NCI-H2196 (cell line): ENCODE data around the gene ABTB2.
"Not testable (repeated sequence)": the region's sequence is repeated elsewhere in the genome, so short reads cannot be mapped to it uniquely, and the experiment has no call there.

ENCODE experiments used
- DNase-seq: peaks from one replicate; lab custom pipeline; 2025; ENCODE audit not compliant: unreplicated experiment; lab: John Stamatoyannopoulos, UW

ABTB2 gene

DNA sequence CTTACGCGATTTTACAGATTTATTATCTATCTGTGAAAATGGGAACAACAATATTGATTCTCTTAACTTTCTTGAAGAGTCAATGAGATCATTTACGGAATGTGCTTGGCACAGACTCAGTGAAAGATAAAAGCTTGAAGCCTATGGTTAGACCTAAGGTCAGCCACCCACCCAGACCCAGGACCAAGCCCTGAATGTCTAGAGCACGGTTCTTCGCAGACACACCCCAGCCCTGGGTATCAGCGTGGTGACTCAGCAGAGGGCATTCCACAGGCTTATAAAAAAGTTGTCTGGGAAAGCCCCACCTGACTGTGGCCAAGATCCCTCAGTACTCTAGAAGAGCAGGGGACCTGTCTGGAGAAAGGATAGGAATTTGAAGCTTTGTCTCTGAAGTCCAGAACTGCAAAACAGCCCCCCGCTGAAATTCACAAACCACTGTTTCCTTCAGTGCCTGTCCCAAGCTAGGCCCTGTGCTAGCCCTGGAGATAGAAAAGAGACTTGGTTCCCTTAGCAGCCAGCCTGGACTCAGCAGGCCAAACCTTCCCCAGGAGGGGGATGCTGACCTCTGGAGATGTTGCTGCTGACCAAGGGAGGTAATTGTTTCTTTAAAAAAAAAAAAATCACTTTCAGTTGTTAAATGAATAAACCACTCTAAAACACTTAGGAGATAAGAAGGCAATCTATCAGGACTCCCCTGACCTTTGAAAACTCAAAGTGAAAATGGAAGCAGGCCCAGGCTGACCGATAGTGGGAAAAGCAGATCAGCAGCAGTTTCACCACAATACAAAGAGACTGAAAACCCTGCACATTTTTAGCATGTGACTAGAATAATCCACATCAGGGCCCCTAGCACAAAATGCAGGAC is 114.0 kb downstream of the ABTB2 start:
- no peak for DNase-seq

DNA sequence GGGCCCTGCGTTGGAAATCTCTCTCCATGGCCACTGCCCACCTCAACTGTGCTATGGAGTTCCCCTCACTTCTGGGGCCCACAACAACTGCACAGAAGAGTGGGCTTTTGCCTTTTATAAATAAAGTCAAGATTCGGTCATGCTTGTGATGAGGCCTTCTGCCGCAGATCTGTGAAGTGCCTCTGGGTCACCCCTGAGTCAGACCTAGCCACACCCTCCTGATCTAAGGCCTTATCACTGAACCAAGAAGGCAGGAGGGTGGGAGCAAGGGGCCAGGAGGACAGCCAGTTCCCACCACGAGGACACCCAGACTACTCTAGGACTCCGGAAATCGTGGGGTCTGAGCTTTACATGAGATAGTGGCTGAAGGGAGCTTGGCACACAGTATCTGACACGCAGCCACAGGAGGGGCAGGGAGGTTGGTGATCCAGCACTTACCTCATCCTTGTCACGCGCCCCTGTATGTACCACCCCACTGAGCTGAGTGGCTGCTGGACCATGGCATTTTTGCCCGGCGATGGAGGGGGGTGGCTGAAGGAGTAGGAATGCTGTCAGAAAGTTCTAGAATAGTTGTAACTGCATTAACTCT is 115.7 kb downstream of the ABTB2 start:
- no peak for DNase-seq

DNA sequence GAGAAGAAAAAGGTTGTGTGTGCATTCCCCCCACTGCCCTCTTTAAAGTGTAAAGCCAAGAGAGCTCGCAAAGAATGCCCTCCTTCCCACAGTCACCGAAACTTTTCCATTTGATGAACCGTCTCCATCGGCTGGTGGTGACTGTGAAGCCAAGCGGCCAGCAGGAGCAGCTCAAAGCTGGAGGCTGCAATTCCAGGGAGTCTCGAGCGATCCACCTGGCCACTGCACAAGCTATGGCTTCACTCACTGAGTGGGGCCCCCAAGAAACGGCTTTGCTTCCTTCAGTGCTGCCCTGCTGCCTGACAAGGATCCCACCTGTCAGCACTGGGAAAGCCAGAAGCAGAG is 117.7 kb downstream of the ABTB2 start:
- DNase-seq: no peak

DNA sequence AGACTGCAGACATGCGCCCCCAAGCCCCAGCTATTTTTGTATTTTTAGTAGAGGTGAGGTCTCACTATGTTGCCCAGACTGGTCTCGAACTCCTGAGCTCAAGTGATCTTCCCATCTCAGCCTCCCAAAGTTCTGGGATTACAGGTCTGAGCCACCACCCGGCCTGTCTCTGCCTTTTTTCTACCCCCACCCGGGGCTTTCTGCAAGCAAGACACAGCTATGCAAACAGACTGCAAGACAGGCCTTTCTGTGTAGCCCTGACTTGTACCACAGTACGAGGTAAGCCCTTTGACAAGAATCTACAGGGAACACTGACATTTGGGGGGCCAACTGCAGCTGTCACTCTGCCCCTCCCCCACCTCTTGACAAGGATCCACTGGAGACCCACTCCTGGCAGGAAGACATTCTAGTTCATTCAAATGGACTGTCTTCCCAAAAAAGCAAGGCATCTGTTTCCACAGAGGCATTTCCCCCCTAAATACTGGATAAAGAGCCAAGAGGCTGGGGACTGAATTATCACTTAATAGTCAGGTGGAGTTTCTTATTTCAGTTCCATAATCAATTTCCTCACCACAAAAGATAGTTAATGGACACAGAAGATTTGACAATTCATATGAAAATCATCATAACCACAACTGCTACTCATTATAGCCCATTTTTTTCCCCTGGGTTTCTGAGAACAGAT is 118.2 kb downstream of the ABTB2 start:
- no peak for DNase-seq

DNA sequence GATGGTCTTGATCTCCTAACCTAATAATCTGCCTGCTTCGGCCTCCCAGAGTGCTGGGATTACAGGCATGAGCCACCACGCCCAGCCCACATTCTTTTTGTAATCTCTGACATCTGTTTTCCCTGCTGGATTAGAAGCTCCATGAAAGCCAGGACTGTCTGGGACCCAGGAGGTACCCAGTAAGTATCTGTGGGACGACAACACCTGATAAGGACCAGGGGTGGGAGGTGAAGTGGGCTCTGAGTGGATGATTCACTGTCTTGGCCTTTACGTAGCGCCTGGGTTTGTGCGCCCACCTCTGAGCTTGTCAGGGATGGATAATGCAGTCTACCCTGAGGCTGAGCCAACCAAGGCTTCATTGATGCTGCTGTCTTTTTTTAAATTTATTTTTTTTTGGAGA is 118.8 kb downstream of the ABTB2 start:
- DNase-seq: no peak

DNA sequence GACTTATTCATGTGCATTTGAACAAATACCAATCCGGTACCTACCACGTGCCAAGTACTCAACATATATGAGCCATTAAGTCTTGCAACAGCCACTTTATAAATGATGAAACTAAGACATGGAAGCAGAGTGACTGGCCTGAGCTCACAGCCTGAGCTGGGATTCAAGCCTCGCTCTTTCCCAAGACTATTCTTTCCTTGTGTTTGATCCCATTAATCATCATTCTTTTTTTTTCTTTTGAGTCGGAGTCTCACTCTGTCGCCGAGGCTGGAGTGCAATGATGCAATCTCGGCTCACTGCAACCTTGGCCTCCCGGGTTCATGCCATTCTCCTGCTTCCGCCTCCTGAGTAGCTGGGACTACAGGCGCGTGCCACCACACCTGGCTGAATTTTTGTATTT is 119.3 kb downstream of the ABTB2 start:
- DNase-seq: no peak

DNA sequence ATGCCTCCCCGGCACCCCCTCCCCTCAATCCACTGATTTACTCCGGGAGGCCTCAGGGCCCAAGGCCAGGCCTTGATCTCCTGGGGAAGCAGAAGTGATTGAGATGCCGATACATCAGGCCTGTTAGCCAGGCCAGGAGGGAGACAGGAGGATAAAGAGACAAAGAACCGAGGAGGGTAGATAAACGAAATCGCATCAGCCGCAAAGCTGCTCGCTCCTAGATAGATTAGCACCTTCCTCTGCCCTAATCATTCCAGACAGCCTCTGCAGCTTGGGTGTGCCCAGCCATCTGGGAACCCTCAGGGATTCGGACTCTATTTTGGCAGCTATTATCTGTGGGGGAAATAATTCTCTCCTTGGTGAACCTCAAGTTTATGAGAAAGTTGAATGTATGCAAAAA is 121.2 kb downstream of the ABTB2 start:
- no peak for DNase-seq

DNA sequence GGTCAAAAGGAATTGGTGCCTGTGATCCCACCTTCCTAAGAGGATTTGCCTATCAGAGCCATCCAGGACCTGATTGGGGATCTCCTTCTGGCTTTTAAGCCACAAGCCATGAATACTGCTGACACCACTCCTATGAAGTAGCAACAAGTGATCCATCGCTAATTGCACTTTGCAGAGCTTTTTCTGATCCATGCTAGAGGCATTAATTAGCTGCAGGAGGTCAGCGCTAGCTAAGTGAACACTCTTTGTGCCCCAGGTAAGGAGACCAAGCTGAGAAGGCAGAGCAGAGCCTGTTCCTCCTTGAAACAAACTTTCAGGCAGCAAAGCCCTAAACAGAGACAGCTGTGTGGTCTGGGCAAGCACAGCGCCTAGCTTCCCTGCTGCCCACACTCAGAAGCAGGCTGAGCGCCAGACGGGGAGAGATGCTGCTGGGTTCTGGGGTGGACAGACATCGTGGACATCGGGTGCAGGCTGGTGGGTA is 122.2 kb downstream of the ABTB2 start:
- DNase-seq: no peak

DNA sequence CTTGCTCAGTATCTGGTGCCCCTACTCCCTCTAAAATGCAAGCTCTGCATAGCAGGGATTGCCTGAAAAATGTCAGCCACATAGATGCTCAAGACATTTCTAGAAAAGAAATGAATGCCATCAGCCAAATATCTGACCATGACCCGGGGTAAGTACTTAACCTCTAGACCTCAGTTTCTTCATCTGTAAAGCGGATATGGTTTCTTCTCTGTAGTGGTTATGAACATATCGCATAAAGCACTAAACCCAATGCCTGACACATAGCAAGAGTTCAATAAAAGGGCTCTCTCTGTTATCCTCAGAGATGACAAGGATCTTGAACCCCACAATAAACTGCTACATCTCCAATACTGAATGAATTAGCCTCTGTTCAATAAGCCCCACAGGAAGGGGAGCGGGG is 122.6 kb downstream of the ABTB2 start:
- no peak for DNase-seq

DNA sequence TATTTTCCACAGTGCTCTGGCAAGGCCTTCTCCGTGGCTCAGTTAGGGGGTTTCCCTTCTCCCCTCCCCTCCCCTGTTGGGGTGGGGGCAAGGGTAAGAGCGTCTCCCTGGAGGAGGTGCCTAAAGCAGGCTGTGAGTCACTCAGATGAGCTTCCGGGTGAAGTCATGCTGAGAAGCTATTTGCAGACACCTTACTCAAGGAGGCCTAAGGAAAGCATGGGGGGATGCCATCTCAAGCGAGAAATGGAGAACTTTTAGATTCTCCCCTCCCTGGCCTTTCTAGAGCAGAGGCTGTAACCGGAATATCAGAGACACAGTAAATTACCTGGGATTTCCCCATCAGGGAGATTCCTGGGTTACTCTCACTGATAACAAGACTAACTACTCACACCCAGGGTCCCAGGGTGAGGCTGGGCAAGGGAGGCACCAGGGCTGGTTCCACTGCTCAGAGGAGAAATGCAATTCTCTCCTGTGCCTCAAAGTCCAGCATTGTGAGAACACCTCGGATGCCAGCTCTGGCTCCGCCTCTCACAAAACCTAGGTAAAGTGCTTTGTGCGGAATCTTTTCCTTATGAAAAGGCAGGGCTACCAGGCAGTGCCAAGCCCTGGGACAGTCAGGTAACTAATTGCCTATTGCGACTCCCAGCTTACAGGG is 123.6 kb downstream of the ABTB2 start:
- DNase-seq: no peak

DNA sequence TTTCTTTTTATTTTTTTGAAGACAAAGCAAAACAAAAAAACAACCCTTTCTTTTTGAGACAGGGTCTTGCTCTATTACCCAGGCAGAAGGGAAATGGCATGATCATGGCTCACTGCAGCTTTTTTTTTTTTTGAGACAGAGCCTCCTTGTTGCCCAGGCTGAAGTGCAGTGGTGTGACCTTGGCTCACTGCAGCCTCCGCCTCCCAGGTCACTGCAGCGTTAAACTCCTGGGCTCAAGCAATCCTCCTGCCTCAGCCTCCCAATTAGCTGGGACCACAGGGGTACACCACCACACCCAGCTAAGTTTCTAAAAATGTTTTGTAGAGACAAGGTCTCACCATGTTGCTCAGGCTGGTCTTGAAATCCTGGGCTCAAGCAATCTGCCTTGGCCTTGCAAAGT is 124.6 kb downstream of the ABTB2 start:
- DNase-seq: no peak

DNA sequence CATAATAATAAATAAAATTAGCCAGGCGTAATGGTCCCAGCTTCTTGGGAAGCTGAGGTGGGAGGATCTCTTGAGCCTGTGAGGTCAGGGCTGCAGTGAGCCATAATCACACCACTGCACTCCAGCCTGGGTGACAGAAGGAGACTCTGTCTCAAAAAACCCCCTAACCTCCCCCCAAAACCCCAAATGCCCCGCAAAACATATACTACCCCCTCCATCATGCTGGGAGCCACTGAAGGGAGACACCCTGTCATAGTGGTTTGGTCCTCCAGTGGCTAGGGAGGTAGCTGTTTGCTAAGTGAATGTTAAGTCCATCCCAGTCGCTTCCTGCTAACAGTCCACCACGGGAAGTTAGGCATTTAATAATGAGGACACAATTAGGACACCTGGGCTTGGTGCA is 125.0 kb downstream of the ABTB2 start:
- no peak for DNase-seq

DNA sequence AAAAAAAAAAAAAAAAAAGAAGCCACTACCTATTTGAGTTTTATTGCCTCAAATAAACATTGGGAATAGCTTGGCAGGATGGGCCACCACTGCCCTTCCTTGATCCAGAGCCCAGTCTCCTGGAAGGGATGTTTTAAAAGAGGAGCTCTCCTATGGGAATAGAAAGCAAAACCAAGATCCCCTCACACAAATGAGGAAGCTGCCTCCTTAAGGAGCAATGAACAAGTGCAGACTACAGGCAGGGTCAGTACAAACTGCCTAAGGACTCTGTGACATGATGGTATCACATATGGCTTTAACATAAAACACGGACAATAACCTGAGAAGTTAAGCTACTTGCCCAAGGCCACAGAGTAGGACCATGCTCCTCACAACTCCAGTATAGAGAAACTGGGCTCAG is 131.6 kb downstream of the ABTB2 start:
- no peak for DNase-seq

DNA sequence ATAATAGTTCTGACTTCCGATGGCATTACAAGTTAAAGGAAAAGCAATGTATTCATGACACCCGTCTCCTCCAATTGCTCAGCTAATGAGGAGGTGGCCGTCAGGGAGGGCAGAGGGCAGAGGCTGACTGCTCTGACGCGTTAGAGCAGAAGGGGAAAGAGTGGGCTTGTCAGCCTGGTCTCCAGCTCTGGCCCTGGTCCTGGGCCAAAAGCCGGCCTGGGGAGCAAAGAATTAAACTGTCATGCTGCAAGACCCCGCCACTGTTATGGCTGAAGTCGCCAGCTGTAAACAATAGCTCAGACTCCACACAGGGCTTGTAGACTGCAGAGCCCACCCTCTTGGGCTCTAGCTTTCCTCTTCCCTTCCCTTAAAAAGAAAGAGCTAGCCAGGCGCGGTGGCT is 132.7 kb downstream of the ABTB2 start:
- DNase-seq: no peak

DNA sequence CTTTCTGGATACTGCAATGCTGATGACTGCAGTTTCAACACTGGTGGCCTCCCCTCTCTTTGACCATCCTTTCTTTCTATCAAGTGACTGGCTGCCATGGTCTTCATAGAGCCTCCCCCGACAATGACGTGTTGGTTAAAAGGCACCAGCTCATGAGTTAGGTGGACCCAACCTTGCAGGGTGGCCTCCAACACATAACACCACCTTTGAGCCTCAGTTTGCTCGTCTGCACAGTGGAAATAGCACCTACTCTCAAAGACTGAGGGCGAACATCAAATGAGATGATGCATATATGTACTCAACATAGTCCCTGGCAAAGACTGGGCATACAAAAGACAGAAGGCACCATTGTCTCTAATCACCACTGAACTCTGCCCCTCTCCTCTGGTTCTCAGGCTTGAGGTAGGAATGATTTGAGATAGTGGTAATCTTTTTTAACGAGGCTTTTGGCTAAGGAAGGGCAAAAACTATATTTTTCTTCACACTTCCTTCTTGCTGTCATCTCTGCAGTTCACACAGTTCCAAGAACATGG is 133.3 kb downstream of the ABTB2 start:
- DNase-seq: no peak

DNA sequence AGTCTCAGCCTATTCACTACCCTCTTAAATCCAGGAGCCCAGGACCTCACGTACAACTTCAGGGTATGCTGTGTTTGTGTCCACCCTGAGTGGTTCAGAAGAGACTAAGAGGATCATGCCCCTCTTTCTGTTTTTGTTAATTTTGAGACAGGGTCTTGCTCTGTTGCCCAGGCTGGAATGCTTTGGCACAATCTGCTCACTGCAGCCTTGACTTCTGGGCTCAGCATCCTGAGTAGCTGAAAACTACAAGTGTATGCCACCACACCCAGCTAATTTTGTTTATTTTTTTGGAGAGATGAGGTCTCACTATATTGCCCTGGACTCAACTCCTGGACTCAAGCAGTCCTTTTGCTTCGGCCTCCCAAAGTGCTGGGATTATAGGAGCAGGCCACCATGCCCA is 133.9 kb downstream of the ABTB2 start:
- DNase-seq: no peak

DNA sequence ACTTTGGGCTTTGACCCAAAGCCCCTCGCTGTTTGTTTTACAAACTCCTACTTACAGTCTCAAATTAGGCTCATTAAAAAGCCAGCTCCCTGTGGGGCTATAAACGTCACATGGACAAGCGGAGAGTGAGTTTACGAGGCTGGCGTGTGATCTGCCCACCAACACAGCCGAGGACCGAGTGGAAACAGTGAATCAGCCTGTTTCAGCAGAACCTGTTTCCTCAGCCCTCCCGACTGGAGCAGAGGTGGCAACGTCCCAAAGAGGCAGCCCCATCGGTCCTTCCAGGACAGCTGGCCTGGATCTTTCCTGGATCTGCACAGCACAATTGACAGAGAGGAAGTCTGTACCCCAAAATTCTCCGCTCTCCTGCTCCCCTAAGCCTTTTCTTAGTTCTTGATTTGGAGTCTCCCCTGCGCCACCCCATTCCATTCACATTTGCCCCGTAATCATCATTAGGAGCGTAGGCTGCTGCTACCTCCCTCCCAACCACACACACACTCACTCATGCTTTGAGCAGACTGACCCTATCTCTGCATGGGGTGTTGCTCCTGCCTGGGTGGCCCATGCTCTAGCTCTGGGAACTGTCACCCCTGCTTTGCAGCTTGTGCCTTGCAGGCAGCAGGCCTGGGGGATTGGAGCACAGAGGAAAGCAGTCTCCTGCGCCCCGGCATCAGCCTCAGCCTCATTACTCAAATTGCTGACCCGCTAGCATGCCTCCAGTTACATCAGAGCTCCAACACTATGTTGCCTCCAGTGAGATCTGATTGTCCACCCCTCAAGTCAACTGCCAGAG is 134.6 kb downstream of the ABTB2 start:
- DNase-seq: no peak

DNA sequence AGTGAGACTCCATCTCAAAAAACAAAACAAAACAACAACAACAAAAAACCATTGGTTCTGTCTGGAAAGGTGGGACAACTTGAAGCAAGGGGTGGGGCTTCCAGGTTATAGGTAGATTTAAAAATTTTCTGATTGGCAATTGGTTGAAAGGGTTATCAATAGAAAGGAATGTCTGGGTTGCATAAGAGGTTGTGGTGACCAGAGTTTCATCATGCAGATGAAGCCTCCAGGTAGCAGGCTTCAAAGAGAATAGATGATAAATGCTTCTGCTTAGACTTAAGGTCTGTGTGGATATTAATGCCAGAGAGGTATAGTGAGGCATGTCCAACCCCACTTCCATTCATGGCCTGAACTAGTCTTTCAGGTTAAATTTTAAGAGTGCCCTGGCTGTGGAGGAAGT is 135.8 kb downstream of the ABTB2 start:
- DNase-seq: no peak

DNA sequence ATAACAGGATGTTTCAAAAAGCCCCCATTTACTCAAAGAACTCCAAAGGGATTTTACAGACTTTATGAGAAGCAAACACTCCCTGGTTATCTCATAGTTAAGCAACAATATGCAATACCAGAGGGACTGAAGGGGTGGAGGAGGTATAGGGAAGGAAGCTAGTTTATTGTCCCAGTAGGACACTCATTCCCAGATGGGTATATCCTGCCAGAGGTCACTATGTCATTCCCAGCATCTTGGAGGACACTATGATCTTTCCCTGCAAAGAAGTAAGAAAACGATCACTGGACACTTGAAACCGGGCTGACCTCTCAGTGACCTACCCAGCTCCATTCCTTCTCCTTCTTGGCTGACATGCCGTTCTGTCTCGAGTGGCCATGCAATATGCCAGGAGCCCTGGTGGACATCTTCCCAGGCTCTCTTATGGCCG is 137.9 kb downstream of the ABTB2 start:
- DNase-seq: no peak

DNA sequence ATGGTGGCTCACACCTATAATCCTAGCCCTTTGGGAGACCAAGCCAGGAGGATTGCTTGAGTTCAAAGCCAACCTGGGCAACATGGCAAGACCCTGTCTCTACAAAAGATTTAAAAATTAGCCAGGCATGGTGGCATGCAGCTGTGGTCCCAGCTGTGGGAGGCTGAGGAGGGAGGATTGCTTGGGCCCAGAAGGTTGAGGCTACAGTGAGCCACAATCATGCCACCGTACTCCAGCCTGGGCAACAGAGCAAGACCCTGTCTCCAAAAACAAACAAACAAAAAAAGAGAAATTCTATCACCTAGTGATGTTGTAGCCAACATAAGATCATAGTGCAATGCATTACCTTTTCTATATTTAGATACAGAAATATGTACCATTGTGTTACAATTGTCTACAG is 138.5 kb downstream of the ABTB2 start:
- DNase-seq: no peak

DNA sequence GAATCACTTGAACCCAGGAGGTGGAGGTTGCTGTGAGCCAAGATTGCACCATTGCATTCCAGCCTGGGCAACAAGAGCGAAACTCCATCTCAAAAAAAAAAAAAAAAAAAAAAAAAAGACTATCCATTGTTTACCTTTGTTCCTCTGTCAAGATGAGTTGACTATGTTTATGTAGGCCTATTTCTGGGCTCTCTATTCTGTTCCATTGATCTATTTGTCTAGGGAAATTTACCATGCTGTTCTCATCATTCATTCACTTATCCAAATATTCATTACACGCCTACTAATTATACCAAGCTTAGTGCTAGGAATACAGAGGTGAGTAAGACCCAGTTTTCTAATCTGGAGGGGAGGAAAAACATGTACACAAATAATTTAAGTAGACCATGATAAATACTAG is 139.1 kb downstream of the ABTB2 start:
- not testable (repeated sequence) for DNase-seq
